IMR-90 (cell line): ENCODE measurements around the gene ZNF155. TPM values are rescaled to one million over a fixed set of nuclear protein-coding genes. Genes with fewer than 3 reads are reported as not detected.

Experiments used
- ATAC-seq: fragments of 200-7000 bp; cut with Tn5 transposase; 2 replicates; pipeline ENCODE4 v1.9.1; 2020; ENCODE audit warnings: low read depth, mild to moderate bottlenecking, moderate library complexity
- BruUV-seq: library from RNA; stranded (reverse); fragments of 400-500 nt; replicated peaks from 2 replicates; lab custom pipeline; 2021; lab: Mats Ljungman, UMichigan
- CTCF ChIA-PET: fragments of 300-600 bp; formaldehyde crosslinking; extraction: SDS; loops from one replicate; lab custom pipeline; 2021; ENCODE audit warnings: antibody characterized with exemption; lab: Yijun Ruan, JAX
- POLR2A ChIA-PET: fragments of 300-600 bp; sonication (Branson Sonifier 250); formaldehyde crosslinking; loops from one replicate; lab custom pipeline; 2022; ENCODE audit warnings: antibody characterized with exemption; ENCODE audit not compliant: unreplicated experiment; lab: Charles Lee
- DNase-seq: peaks from one replicate; pipeline ENCODE4 v3.0.0; 2013
- H2AFZ ChIP-seq: replicated peaks from 2 replicates; pipeline ENCODE3; 2013; ENCODE audit warnings: low read length, mild to moderate bottlenecking; ENCODE audit not compliant: poor library complexity
- H2AK5ac ChIP-seq: 2 replicates; pipeline ENCODE4 v1.6.1; 2013; ENCODE audit warnings: low read depth, low read length, inconsistent platforms
- H2AK9ac ChIP-seq: replicated peaks from 2 replicates; pipeline ENCODE3; 2013; ENCODE audit warnings: mild to moderate bottlenecking, low read depth, low read length, moderate library complexity; ENCODE audit not compliant: poor library complexity
- H2BK120ac ChIP-seq: 2 replicates; pipeline ENCODE4 v1.6.1; 2013; ENCODE audit warnings: low read depth, low read length, inconsistent platforms
- H2BK15ac ChIP-seq: 3 replicates; pipeline ENCODE4 v1.6.1; 2013; ENCODE audit warnings: low read depth, low read length, inconsistent platforms
- H2BK20ac ChIP-seq: 2 replicates; pipeline ENCODE4 v1.6.1; 2013; ENCODE audit warnings: low read depth, mild to moderate bottlenecking, inconsistent platforms, low read length, moderate library complexity
- H2BK5ac ChIP-seq: 2 replicates; pipeline ENCODE4 v1.6.1; 2013; ENCODE audit warnings: mild to moderate bottlenecking, low read depth, low read length, inconsistent platforms; ENCODE audit not compliant: poor library complexity, severe bottlenecking
- H3K14ac ChIP-seq: replicated peaks from 2 replicates; pipeline ENCODE4 v1.6.1; 2013; ENCODE audit warnings: low read depth, low read length, inconsistent platforms
- H3K18ac ChIP-seq: 2 replicates; pipeline ENCODE4 v1.6.1; 2013; ENCODE audit warnings: low read depth, low read length, control low read depth
- H3K23ac ChIP-seq: 2 replicates; pipeline ENCODE4 v1.6.1; 2013; ENCODE audit warnings: low read depth, low read length, inconsistent platforms
- H3K27ac ChIP-seq: 2 replicates; pipeline ENCODE4 v1.5.1; 2013; ENCODE audit warnings: mild to moderate bottlenecking, control low read depth, low read length; ENCODE audit not compliant: insufficient read depth
- H3K27me3 ChIP-seq: 2 replicates; pipeline ENCODE4 v1.6.1; 2013; ENCODE audit warnings: low read length; ENCODE audit not compliant: control insufficient read depth, insufficient read depth
- H3K36me3 ChIP-seq: 2 replicates; pipeline ENCODE4 v1.6.1; 2013; ENCODE audit warnings: low read length, mixed read lengths; ENCODE audit not compliant: control insufficient read depth, insufficient read depth
- H3K4ac ChIP-seq: 2 replicates; pipeline ENCODE4 v1.6.1; 2013; ENCODE audit warnings: low read depth, low read length, inconsistent platforms
- H3K4me1 ChIP-seq: 2 replicates; pipeline ENCODE4 v1.6.1; 2013; ENCODE audit warnings: low read length, mixed read lengths; ENCODE audit not compliant: control insufficient read depth, insufficient read depth
- H3K4me2 ChIP-seq: 2 replicates; pipeline ENCODE4 v1.6.1; 2013; ENCODE audit warnings: low read depth, mild to moderate bottlenecking, control low read depth, low read length, moderate library complexity
- H3K4me3 ChIP-seq: 2 replicates; pipeline ENCODE4 v1.5.1; 2013; ENCODE audit warnings: low read depth, mild to moderate bottlenecking, control low read depth, low read length, moderate library complexity; ENCODE audit not compliant: insufficient read depth
- H3K56ac ChIP-seq: 2 replicates; pipeline ENCODE4 v1.6.1; 2013; ENCODE audit warnings: low read length, inconsistent platforms; ENCODE audit not compliant: insufficient read depth; ENCODE audit errors: extremely low read depth
- H3K79me1 ChIP-seq, 2 experiments: 2 replicates each; pipeline ENCODE4 v1.6.1; 2013; ENCODE audit warnings: low read length in 2 of 2, inconsistent platforms in 1 of 2, low read depth in 1 of 2
- H3K9ac ChIP-seq: 2 replicates; pipeline ENCODE4 v1.6.1; 2013; ENCODE audit warnings: low read depth, low read length, control low read depth
- H3K9me1 ChIP-seq: 2 replicates; pipeline ENCODE4 v1.6.1; 2013; ENCODE audit warnings: low read length, inconsistent platforms; ENCODE audit not compliant: insufficient read depth
- H3K9me3 ChIP-seq: 2 replicates; pipeline ENCODE4 v1.6.1; 2013; ENCODE audit warnings: low read length; ENCODE audit not compliant: control insufficient read depth, insufficient read depth
- H4K20me1 ChIP-seq: 2 replicates; pipeline ENCODE4 v1.6.1; 2013; ENCODE audit warnings: low read length, inconsistent platforms; ENCODE audit not compliant: insufficient read depth
- H4K5ac ChIP-seq: 2 replicates; pipeline ENCODE4 v1.6.1; 2013; ENCODE audit warnings: mild to moderate bottlenecking, low read depth, low read length, control low read depth
- H4K8ac ChIP-seq, 2 experiments: 2 replicates each; pipeline ENCODE4 v1.6.1; 2013; ENCODE audit warnings: low read depth in 2 of 2, low read length in 2 of 2, control low read depth in 1 of 2, inconsistent platforms in 1 of 2
- H4K91ac ChIP-seq: 2 replicates; pipeline ENCODE4 v1.6.1; 2013; ENCODE audit warnings: low read depth, low read length, inconsistent platforms; ENCODE audit not compliant: insufficient read depth
- CHD1 ChIP-seq: IDR thresholded peaks from 2 replicates; pipeline ENCODE4 v1.6.1; 2012; ENCODE audit warnings: low read depth, low read length, improper control_type of control experiment
- FOS ChIP-seq: fragments of 150-350 bp; IDR thresholded peaks from 2 replicates; pipeline ENCODE4 v1.6.1; 2016; ENCODE audit warnings: low read depth, low read length
- WGBS, 2 experiments: methylation state at CpG; one replicate each; pipeline versions ENCODE4 v1.1.5 to v1.1.7; 2013; ENCODE audit warnings: missing lambda C conversion rate in 2 of 2; ENCODE audit not compliant: insufficient read length in 1 of 2; ENCODE audit errors: extremely low coverage in 2 of 2; 5-methylcytosine and 5-hydroxymethylcytosine counted together
- dilution Hi-C: fragments of 300-500 bp; cut with HindIII; formaldehyde crosslinking; loops from one replicate; pipeline ENCODE4 v1.14.3; 2018; ENCODE audit warnings: low sequenced_read_pairs; ENCODE audit not compliant: unreplicated experiment
- in situ Hi-C: fragments of 300-500 bp; cut with MboI; formaldehyde crosslinking; loops from 3 replicates; pipeline ENCODE4 v1.14.3; 2019; ENCODE audit warnings: low sequenced_read_pairs, inconsistent platforms, mixed read lengths
- intact Hi-C: fragments of 100-400 bp; cut with micrococcal nuclease; formaldehyde crosslinking; loops from 2 replicates; pipeline ENCODE4 v1.10.0; 2022
- polyA plus RNA-seq, 3 experiments: library from polyadenylated mRNA; depleted of rRNA; stranded (reverse); fragments of >200 nt; gene quantifications; 2 replicates each; pipeline ENCODE4 v1.2.3, GENCODE V29; 2012; ENCODE audit warnings: low replicate concordance in 1 of 3
- total RNA-seq: library from RNA; depleted of rRNA; stranded (reverse); fragments of >200 nt; gene quantifications from 2 replicates; pipeline ENCODE4 v1.2.3, GENCODE V29; 2012

ZNF155 gene
- total and polyA plus RNA-seq, 2 of the 4 experiments (the other 2 are of a cell fraction) = 3.5 to 9.0 TPM

- Histone ChIP-seq H3K79me1 (0 out of 4 replicates have a peak, but pooled peaks cover 0 to 4% of the 10 kb centered on the region in 2 experiments), H3K23ac (no peak overlapping the region), H3K9ac (no peak overlapping the region), H2BK20ac (no peak overlapping the region), H3K4me2 (no peak overlapping the region), H3K9me3 (peaks cover 30% of the 10 kb centered on the region), H4K8ac (no peak overlapping the region), H3K27ac (no peak overlapping the region), H2AFZ (no peak overlapping the region), H4K20me1 (no peaks in the 10 kb centered on the region), H3K36me3 (peaks cover 38% of the 10 kb centered on the region), H2BK15ac (no peak overlapping the region), H3K9me1 (no peaks in the 10 kb centered on the region), H2AK9ac (no peak overlapping the region), H3K56ac (no peak overlapping the region), H3K4me1 (no peaks in the 10 kb centered on the region), H4K91ac (no peak overlapping the region), H4K5ac (no peak overlapping the region), H3K4ac (no peak overlapping the region), H2BK120ac (no peak overlapping the region), H3K4me3 (no peak overlapping the region), H2AK5ac (no peak overlapping the region), H3K27me3 (no peaks in the 10 kb centered on the region), H2BK5ac (no peak overlapping the region), H3K18ac (no peak overlapping the region), H3K14ac (no peak overlapping the region)
- BruUV-seq = no TSS peak
- dilution Hi-C loops (no loop called here), in situ Hi-C loops (no loop called here), intact Hi-C loops (no loop called here)
- TF ChIP-seq CHD1 (no peak), FOS (no peak)
- ChIA-PET POLR2A (no interaction called here), CTCF (no interaction called here)
- DNase-seq (no peak), ATAC-seq (no peak)
- WGBS, 2 experiments = no CpG with 5 or more reads among the region's 5 CpGs
These were observed 26.5 kb downstream of the ZNF155 start for GRCh38 chr19:44010468-44010867.
